Ectodermal cell (in vitro differentiated cells): Measurements from ENCODE around the gene RNF19B.
"Not testable (repeated sequence)": the region's sequence is repeated elsewhere in the genome, so short reads cannot be mapped to it uniquely, and the experiment has no call there.

Experiments
- H3K27ac ChIP-seq: 2 replicates; pipeline ENCODE4 v1.7.0; 2013; ENCODE audit warnings: mild to moderate bottlenecking, low read depth, low read length; ENCODE audit not compliant: insufficient read depth, poor library complexity, severe bottlenecking
- H3K27me3 ChIP-seq: 2 replicates; pipeline ENCODE4 v1.7.0; 2013; ENCODE audit warnings: mild to moderate bottlenecking, low read length; ENCODE audit not compliant: insufficient read depth, control insufficient read depth, poor library complexity, severe bottlenecking
- H3K36me3 ChIP-seq: one replicate; pipeline ENCODE4 v1.7.0; 2013; ENCODE audit warnings: low read length; ENCODE audit not compliant: control insufficient read depth, insufficient read depth
- H3K4me1 ChIP-seq: one replicate; pipeline ENCODE4 v1.7.0; 2013; ENCODE audit warnings: low read length; ENCODE audit not compliant: control insufficient read depth, insufficient read depth
- H3K4me3 ChIP-seq: 2 replicates; pipeline ENCODE4 v1.7.0; 2013; ENCODE audit warnings: low read depth, low read length, control low read depth; ENCODE audit not compliant: insufficient read depth
- H3K9me3 ChIP-seq: 2 replicates; pipeline ENCODE4 v1.7.0; 2013; ENCODE audit warnings: mild to moderate bottlenecking, low read length, moderate library complexity; ENCODE audit not compliant: control insufficient read depth
- WGBS, 2 experiments: methylation state at CpG; one replicate each; pipeline ENCODE4 v1.1.7; 2013; ENCODE audit warnings: missing lambda C conversion rate in 2 of 2; 5-methylcytosine and 5-hydroxymethylcytosine counted together

The RNF19B gene

DNA sequence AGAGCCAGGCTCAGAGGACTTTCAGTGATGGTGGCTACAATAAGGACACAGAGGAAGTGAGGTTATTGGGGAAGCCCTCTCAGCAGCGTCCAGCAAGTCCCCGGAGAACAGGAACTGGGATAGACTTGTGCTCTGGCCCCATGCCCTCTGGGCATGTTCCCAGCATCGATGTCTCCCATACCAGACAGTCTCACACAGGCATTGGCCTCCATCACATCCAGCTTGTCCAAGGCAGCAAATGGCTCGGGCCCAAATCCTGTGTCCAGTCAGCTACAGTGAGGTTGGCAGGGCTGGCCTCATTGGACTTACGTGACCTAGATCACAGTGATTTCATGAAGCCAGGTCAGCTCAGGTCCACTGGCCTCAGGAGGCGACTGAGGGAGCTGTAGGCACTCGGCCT lies 43.8 kb downstream of the RNF19B start:
- peaks cover 11% of the 10 kb centered on the region for H3K4me1 ChIP-seq
- H3K27ac ChIP-seq: no peak overlapping the region
- 94% methylated on average over 7 of the region's 7 CpGs for WGBS, 2 experiments
- H3K27me3 ChIP-seq: peaks cover 33% of the 10 kb centered on the region
- H3K36me3 ChIP-seq: no peaks in the 10 kb centered on the region
- H3K9me3 ChIP-seq: no peaks in the 10 kb centered on the region
- H3K4me3 ChIP-seq: no peak overlapping the region

DNA sequence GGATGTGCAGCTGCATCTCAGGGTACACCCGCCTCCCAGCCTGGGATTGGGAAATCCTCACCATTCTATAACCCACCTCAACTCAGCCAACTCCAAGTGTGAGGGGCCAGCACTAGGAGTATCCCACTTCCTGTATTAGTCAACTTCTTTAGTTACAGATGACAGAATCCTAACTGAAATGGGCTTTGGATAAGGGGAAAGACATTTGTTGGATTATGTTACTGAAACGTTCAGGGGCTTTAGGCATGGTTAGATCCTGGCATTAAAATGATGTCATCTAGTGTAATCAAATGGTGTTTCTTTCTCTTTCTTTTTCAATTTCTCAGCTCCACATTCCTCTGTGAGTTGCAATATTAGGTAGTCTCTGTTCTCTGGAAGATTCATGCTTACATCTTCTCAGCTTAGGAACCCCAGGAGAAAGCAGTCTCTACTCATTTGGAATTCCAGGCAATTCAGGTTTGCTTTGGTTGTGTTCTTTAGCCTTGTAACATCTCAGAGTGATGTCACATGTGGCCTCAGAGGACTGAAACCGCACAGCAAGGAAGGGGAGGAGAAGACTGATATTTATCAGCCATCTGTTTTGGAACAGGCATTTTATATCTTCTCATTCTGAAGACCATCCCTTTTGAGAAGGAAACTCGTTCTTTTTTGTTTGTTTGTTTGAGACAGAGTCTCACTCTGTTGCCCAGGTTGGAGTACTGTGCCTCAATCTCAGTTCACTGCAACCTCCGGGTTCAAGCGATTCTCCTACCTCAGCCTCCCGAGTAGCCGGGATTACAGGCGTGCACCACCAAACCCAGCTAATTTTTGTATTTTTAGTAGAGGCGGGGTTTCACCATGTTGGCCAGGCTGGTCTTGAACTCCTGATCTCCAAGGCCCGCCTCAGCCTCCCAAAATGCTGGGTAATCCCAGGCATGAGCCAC lies 44.5 kb downstream of the RNF19B start:
- Histone ChIP-seq H3K27ac (no peak overlapping the region), H3K4me1 (peaks cover 4% of the 10 kb centered on the region), H3K9me3 (no peaks in the 10 kb centered on the region), H3K27me3 (peaks cover 26% of the 10 kb centered on the region), H3K36me3 (no peaks in the 10 kb centered on the region), H3K4me3 (no peak overlapping the region)
- 92% methylated on average over 11 of the region's 11 CpGs for WGBS, 2 experiments

DNA sequence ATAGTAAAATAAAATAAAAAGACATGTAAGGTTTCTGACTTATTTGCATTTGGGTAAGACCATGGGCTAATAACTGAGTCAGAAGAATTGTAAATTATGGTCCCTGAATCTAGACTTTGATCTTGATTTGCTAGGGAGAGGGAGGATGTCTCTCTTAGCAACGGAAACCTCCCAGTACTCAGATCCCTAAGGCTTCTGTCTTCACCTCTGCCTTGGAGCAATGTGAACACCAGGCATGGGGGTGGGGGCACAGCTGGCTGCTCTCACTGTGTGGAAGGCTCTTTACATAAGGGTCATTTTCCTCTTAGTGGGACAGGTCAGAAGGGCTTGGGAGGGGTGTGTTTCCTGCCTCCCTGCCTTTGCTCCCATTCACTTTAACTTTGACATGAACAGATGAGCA lies 46.4 kb downstream of the RNF19B start:
- Histone ChIP-seq H3K27ac (no peak overlapping the region), H3K9me3 (no peaks in the 10 kb centered on the region), H3K27me3 (peaks cover 7% of the 10 kb centered on the region), H3K4me1 (no peaks in the 10 kb centered on the region), H3K4me3 (no peak overlapping the region), H3K36me3 (no peaks in the 10 kb centered on the region)
- WGBS, 2 experiments: 43 to 55% methylated on average over 1 of the region's 1 CpG

DNA sequence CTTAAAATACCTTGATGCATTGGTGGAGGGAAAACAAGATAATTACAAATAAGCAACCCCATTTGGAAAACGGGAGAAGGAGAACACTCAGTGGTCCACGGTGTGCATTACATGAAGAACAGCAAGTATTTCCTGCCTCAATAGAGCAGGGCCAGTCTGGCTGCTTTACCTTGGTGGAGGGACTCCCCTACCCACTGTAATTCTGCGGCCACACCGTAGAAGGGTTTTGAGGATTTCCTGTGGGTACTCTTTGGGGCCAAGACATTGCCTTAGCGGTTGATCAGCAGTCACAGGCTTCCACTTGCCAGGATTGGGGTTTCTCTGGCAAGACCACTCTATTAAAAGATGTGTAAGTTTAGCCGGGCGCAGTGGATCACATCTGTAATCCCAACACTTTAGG lies 47.1 kb downstream of the RNF19B start:
- Histone ChIP-seq H3K27me3 (peaks cover 3% of the 10 kb centered on the region), H3K4me1 (no peaks in the 10 kb centered on the region)
- 73 to 80% methylated on average over 7 of the region's 7 CpGs for WGBS, 2 experiments

DNA sequence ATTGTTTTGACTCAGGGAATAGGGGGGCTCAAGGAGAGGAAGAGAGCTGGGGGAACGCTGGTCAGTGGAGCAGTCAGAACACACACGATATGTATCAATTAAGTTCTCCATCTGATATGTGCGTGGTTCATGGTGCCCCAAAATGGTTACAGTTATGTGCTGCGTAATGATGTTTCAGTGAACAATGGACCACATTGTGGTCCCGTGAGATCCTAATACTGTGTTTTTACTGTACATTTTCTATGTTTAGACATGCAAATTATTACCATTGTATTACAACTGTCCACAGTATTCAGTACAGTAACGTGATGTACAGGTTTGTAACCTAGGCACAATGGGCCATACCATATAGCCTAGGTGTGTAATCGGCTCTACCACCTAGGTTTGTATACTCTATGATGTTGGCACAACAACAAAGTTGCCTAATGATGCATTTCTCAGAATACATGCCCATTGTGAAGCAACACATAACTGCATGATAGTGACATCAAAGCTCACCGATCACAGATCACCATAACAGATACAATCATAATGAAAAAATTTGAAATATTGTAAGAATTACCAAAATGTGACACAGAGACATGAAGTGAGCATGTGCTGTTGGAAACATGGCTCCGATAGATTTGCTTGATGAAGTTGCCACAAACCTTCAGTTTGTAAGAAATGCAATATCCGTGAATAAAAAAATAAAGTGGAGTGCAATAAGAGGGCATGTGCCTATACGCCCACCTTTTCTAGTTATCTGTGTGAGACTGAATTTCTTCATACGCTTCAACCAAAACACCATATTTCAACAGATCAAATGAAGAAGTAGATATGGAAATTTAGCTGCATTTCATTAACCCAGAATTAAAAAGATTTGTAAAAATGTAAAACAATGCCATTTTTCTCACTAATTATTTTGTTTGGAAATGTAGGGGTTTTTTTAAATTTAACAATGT lies 48.6 kb downstream of the RNF19B start:
- 95 to 96% methylated on average over 10 to 12 of the region's 12 CpGs for WGBS, 2 experiments
- no peaks in the 10 kb centered on the region for H3K4me1 ChIP-seq
- H3K4me3 ChIP-seq: no peak overlapping the region
- H3K27ac ChIP-seq: no peak overlapping the region
- H3K27me3 ChIP-seq: no peaks in the 10 kb centered on the region
- no peaks in the 10 kb centered on the region for H3K36me3 ChIP-seq
- H3K9me3 ChIP-seq: no peaks in the 10 kb centered on the region

More for the DNA sequence above, 47.1 kb downstream of the RNF19B start:
- Histone ChIP-seq H3K4me3 (no peak overlapping the region), H3K9me3 (no peaks in the 10 kb centered on the region), H3K27ac (no peak overlapping the region), H3K36me3 (no peaks in the 10 kb centered on the region)

DNA sequence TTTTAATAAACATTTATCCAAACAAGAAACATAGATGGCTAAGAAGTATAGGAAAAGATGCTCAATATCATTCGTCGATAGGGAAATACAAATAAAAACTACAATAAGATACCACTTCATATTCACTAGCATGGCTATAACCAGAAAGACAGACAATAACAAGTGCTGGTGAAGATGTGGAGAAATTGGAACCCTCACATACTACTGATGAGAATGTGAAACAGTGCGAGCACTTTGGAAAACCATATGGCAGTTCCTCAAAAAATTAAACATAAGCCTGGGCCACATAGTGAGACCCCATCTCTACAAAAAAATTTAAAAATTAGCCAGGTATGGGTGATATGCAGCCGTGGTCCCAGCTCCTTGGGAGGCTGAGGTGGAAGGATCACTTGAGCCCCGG lies 54.3 kb downstream of the RNF19B start:
- H3K4me1 ChIP-seq: no peaks in the 10 kb centered on the region
- no peak overlapping the region for H3K27ac ChIP-seq
- 86 to 91% methylated on average over 2 to 5 of the region's 5 CpGs for whole genome bisulfite sequencing, 2 experiments
- no peaks in the 10 kb centered on the region for H3K27me3 ChIP-seq
- H3K4me3 ChIP-seq: no peak overlapping the region
- H3K9me3 ChIP-seq: no peaks in the 10 kb centered on the region
- no peaks in the 10 kb centered on the region for H3K36me3 ChIP-seq

DNA sequence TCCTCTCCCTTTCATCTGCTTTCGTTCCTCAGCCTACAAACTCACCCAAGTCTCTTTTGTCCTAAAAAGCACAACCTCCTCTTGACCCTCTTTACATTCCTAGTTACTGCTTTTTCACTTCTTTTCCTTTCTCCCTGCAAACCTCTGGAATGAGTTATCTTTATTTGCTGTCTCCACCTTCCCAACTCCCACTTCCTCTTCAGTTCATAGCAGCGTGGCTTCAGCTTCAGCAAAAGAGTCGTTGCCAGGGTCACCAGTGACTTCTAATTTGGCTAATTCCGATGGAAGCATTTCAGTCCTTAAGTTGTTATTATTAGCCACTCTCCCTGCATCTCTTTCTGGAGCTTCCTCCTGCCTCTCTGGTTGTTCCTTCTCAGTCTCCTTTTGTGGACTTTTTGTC lies 57.2 kb downstream of the RNF19B start:
- WGBS, 2 experiments: 65 to 67% methylated on average over 4 of the region's 4 CpGs
- no peak overlapping the region for H3K4me3 ChIP-seq

DNA sequence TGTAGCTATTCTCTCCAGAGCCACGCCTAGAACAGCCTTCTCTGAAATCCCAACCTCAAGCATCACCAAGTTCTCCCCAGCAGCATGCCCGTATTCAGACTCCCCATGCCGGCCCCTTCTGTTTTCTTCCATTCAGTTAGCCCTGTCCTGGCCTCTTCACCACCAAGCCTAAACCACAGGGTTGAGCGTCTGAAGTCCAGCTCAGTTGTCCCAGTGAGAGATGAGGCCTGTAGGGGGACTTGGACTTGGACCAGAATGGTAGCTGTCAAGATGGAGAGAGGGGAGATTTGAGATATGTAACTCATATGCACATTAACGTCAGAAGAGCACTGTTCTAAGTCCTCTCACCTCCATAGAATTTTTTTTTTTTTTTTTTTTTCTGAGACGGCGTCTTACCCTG lies 58.0 kb downstream of the RNF19B start:
- WGBS, 2 experiments: 90 to 93% methylated on average over 7 of the region's 7 CpGs
- Histone ChIP-seq H3K4me1 (no peaks in the 10 kb centered on the region), H3K9me3 (no peaks in the 10 kb centered on the region), H3K4me3 (no peak overlapping the region), H3K36me3 (no peaks in the 10 kb centered on the region), H3K27ac (no peak overlapping the region), H3K27me3 (peaks cover 13% of the 10 kb centered on the region)

More for the DNA sequence above, 57.2 kb downstream of the RNF19B start:
- no peaks in the 10 kb centered on the region for H3K4me1 ChIP-seq
- no peaks in the 10 kb centered on the region for H3K9me3 ChIP-seq
- no peak overlapping the region for H3K27ac ChIP-seq
- peaks cover 5% of the 10 kb centered on the region for H3K27me3 ChIP-seq
- H3K36me3 ChIP-seq: no peaks in the 10 kb centered on the region

DNA sequence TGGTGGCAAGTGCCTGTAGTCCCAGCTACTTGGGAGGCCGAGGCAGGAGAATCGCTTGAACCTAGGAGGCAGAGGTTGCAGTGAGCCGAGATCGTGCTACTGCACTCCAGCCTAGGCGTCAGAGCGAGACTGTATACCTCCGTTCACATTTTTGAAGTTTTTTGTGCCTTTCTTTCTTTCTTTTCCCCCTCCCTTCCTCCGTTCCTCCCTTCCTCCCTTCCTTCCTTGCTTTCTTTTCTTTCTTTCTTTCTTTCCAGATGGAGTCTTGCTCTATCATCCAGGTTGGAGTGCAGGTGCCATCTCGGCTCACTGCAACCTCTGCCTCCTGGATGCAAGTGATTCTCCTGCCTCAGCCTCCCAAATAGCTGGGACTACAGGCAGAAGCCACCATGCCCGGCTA lies 59.0 kb downstream of the RNF19B start:
- H3K9me3 ChIP-seq, H3K36me3 ChIP-seq, H3K27ac ChIP-seq, H3K4me3 ChIP-seq, H3K4me1 ChIP-seq: not testable (repeated sequence)
- H3K27me3 ChIP-seq: peaks cover 24% of the 10 kb centered on the region
- 81% methylated on average over 10 of the region's 10 CpGs for WGBS, 2 experiments

DNA sequence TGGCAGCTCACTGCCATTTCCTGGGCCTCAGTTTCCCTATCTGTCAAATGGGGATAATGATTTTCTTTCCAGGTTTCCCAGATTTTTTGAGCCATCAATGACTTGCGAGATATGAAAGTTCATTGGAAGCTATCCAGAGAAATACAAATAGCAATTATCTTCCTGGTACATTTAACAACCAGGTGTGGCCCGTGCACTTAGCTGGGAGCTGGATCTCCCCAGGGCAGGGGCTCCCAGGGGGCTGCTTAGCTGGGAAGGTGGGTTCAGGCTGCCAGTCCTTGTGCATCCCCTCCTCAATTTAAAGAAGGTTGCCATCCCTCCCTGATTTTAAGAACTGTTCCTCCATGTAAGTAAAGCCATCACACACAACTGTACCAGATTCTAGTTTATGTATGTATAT lies 59.8 kb downstream of the RNF19B start:
- Histone ChIP-seq H3K27ac (no peak overlapping the region), H3K4me3 (no peak overlapping the region)

More for the DNA sequence above, 59.8 kb downstream of the RNF19B start:
- Histone ChIP-seq H3K4me1 (no peaks in the 10 kb centered on the region), H3K9me3 (no peaks in the 10 kb centered on the region), H3K27me3 (peaks cover 32% of the 10 kb centered on the region), H3K36me3 (no peaks in the 10 kb centered on the region)
- 95 to 98% methylated on average over 2 of the region's 2 CpGs for WGBS, 2 experiments
